Prostate gland (tissue), 2 donors: Measurements from ENCODE around the gene THSD7A. TPM values are rescaled to one million over a fixed set of nuclear protein-coding genes. Genes with fewer than 3 reads are reported as not detected.

Source experiments
- DNase-seq: peaks from one replicate; pipeline ENCODE4 v3.0.0-alpha.2; 2019; ENCODE audit warnings: low spot score
- H3K27ac ChIP-seq, 2 donors: fragments of 200-600 bp; sonication (generic); 2 replicates each; pipeline ENCODE4 v1.5.1; 2017 to 2019
- H3K27me3 ChIP-seq: fragments of 200-600 bp; sonication (generic); replicated peaks from 2 replicates; pipeline ENCODE4 v1.5.1; 2019; ENCODE audit not compliant: insufficient read depth
- H3K36me3 ChIP-seq, 2 donors: fragments of 200-600 bp; sonication (generic); 1 replicate in 1 of 2; 2 replicates in 1 of 2; pipeline versions ENCODE4 v1.5.1 to v1.8.1; 2017 to 2019
- H3K4me1 ChIP-seq: fragments of 200-600 bp; sonication (generic); replicated peaks from 2 replicates; pipeline ENCODE4 v1.5.1; 2019
- H3K4me3 ChIP-seq, 2 donors: fragments of 200-600 bp; sonication (generic); 2 replicates each; pipeline ENCODE4 v1.5.1; 2017 to 2019
- H3K9me3 ChIP-seq: fragments of 200-600 bp; sonication (generic); 2 replicates; pipeline ENCODE4 v1.5.1; 2017
- CTCF ChIP-seq, 4 experiments: fragments of 200-600 bp in 2 of 4; fragments of 450-650 bp in 2 of 4; sonication (generic) in 2 of 4; IDR thresholded peaks; 1 replicate in 3 of 4; 2 replicates in 1 of 4; pipeline ENCODE4 v1.5.1; 2016 to 2019; ENCODE audit warnings: antibody characterized with exemption in 4 of 4, mild to moderate bottlenecking in 2 of 4, moderate library complexity in 2 of 4
- POLR2A ChIP-seq: fragments of 450-650 bp; IDR thresholded peaks from one replicate; pipeline ENCODE4 v1.6.1; 2016; ENCODE audit warnings: antibody characterized with exemption, mild to moderate bottlenecking
- POLR2AphosphoS5 ChIP-seq: sonication (generic); formaldehyde crosslinking; IDR thresholded peaks from one replicate; pipeline ENCODE4 v1.6.1; 2017; ENCODE audit warnings: antibody characterized with exemption
- WGBS: methylation state at CpG from one replicate; pipeline ENCODE4 v1.1.5; 2018; 5-methylcytosine and 5-hydroxymethylcytosine counted together
- intact Hi-C: fragments of 100-400 bp; cut with DNase I; formaldehyde crosslinking; loops from one replicate; pipeline ENCODE4 v1.14.2; 2022
- total RNA-seq, 2 donors: library from RNA; depleted of rRNA; stranded (reverse); fragments of >200 nt; gene quantifications; one replicate each; pipeline ENCODE4 v1.1.0, GENCODE V29; 2016

The THSD7A gene
- total RNA-seq, 2 donors from 2014 or later = 3.1 to 9.9 TPM

GRCh38 chr7:11743548-11743947 is 88.5 kb downstream of the THSD7A start:
- Histone ChIP-seq H3K27me3 (no peaks in the 10 kb centered on the region), H3K9me3 (no peaks in the 10 kb centered on the region), H3K36me3 (no peaks in the 10 kb centered on the region), H3K4me3 (no peak overlapping the region), H3K27ac (no peak overlapping the region), H3K4me1 (no peaks in the 10 kb centered on the region)
- intact Hi-C loops = no loop called here
- DNase-seq = no peak
- TF ChIP-seq POLR2A = no peak
- TF ChIP-seq CTCF (IDR thresholded peaks at IDR 0.05) = no peak
- no peak for TF ChIP-seq POLR2AphosphoS5
- WGBS = 91% methylated on average over 1 of the region's 1 CpG

- WGBS = 49% methylated on average over 3 of the region's 3 CpGs
- H3K4me3 ChIP-seq = no peak overlapping the region
- no peaks in the 10 kb centered on the region for H3K4me1 ChIP-seq
- no peaks in the 10 kb centered on the region for H3K36me3 ChIP-seq
- H3K9me3 ChIP-seq = no peaks in the 10 kb centered on the region
- no peaks in the 10 kb centered on the region for H3K27me3 ChIP-seq
- H3K27ac ChIP-seq = no peak overlapping the region
- intact Hi-C loops = no loop called here
- no peak for TF ChIP-seq POLR2A
- TF ChIP-seq CTCF (IDR thresholded peaks at IDR 0.05) = no peak
- no peak for TF ChIP-seq POLR2AphosphoS5
- no peak for DNase-seq
These were observed 89.0 kb downstream of the THSD7A start for GRCh38 chr7:11743016-11743415.

- no peaks in the 10 kb centered on the region for H3K27me3 ChIP-seq
- 4% methylated on average over 1 of the region's 1 CpG for WGBS
- H3K27ac ChIP-seq = no peak overlapping the region
- H3K36me3 ChIP-seq = no peaks in the 10 kb centered on the region
- DNase-seq = no peak
- H3K9me3 ChIP-seq = no peaks in the 10 kb centered on the region
- intact Hi-C loops = no loop called here
- H3K4me3 ChIP-seq = no peak overlapping the region
- no peaks in the 10 kb centered on the region for H3K4me1 ChIP-seq
- TF ChIP-seq CTCF (IDR thresholded peaks at IDR 0.05) = no peak
- no peak for TF ChIP-seq POLR2A
- TF ChIP-seq POLR2AphosphoS5 = no peak
These were observed 89.5 kb downstream of the THSD7A start for GRCh38 chr7:11742496-11742895.

- TF ChIP-seq POLR2AphosphoS5 = no peak
- TF ChIP-seq POLR2A = no peak
- TF ChIP-seq CTCF (IDR thresholded peaks at IDR 0.05) = no peak
- Histone ChIP-seq H3K4me3 (no peak overlapping the region), H3K9me3 (no peaks in the 10 kb centered on the region), H3K27me3 (no peaks in the 10 kb centered on the region), H3K4me1 (no peaks in the 10 kb centered on the region), H3K27ac (no peak overlapping the region), H3K36me3 (no peaks in the 10 kb centered on the region)
- no peak for DNase-seq
- intact Hi-C loops = no loop called here
These were observed 94.3 kb downstream of the THSD7A start for GRCh38 chr7:11737723-11738122.

GRCh38 chr7:11732207-11732606 is 99.8 kb downstream of the THSD7A start:
- intact Hi-C loops = no loop called here
- no peak overlapping the region for H3K27ac ChIP-seq
- H3K4me1 ChIP-seq = no peaks in the 10 kb centered on the region
- H3K4me3 ChIP-seq = no peak overlapping the region
- no peak for DNase-seq
- TF ChIP-seq CTCF (IDR thresholded peaks at IDR 0.05) (no peak), POLR2A (no peak), POLR2AphosphoS5 (no peak)
- no peaks in the 10 kb centered on the region for H3K27me3 ChIP-seq
- no peaks in the 10 kb centered on the region for H3K9me3 ChIP-seq
- WGBS = 80% methylated on average over 4 of the region's 4 CpGs
- no peaks in the 10 kb centered on the region for H3K36me3 ChIP-seq
